Fibroblast of lung (primary cell): ENCODE measurements around the gene NLGN1. TPM values are rescaled to one million over a fixed set of nuclear protein-coding genes. Genes with fewer than 3 reads are reported as not detected.
"Not testable (repeated sequence)": the region's sequence is repeated elsewhere in the genome, so short reads cannot be mapped to it uniquely, and the experiment has no call there.

Experiments
- DNase-seq, 2 donors: peaks; one replicate each; pipeline versions ENCODE4 v3.0.0 to v3.0.0-alpha.2; 2010; ENCODE audit warnings: low read depth in 2 of 2
- H2AFZ ChIP-seq: 2 replicates; pipeline ENCODE4 v1.5.1; 2012; ENCODE audit warnings: low read length, control low read depth, inconsistent platforms
- H3K27ac ChIP-seq: 2 replicates; pipeline ENCODE4 v1.5.1; 2011; ENCODE audit warnings: low read length, control low read depth; ENCODE audit not compliant: insufficient read depth
- H3K27me3 ChIP-seq: 2 replicates; pipeline ENCODE4 v1.5.1; 2011; ENCODE audit warnings: mild to moderate bottlenecking, low read length; ENCODE audit not compliant: control insufficient read depth, insufficient read depth
- H3K36me3 ChIP-seq: 2 replicates; pipeline ENCODE4 v1.5.1; 2011; ENCODE audit warnings: low read length; ENCODE audit not compliant: control insufficient read depth, insufficient read depth
- H3K4me1 ChIP-seq: 2 replicates; pipeline ENCODE4 v1.5.1; 2011; ENCODE audit warnings: low read length; ENCODE audit not compliant: control insufficient read depth, insufficient read depth; ENCODE audit errors: extremely low read depth
- H3K4me2 ChIP-seq: 2 replicates; pipeline ENCODE4 v1.5.1; 2011; ENCODE audit warnings: low read length, control low read depth; ENCODE audit not compliant: insufficient read depth; ENCODE audit errors: extremely low read depth
- H3K4me3 ChIP-seq, 4 experiments: fragments of 200-600 bp in 1 of 4; sonication (generic) in 1 of 4; replicated peaks in 1 of 4; 2 replicates each; pipeline ENCODE4 v1.5.1; 2011 to 2016; ENCODE audit warnings: low read length in 4 of 4, low read depth in 3 of 4, mild to moderate bottlenecking in 3 of 4, control low read depth in 2 of 4, inconsistent platforms in 1 of 4, mixed read lengths in 1 of 4; ENCODE audit not compliant: insufficient read depth in 1 of 4; ENCODE audit errors: control extremely low read depth in 1 of 4
- H3K79me2 ChIP-seq: 2 replicates; pipeline ENCODE4 v1.5.1; 2012; ENCODE audit warnings: mild to moderate bottlenecking, low read length, inconsistent platforms; ENCODE audit not compliant: control insufficient read depth, insufficient read depth
- H3K9ac ChIP-seq: 2 replicates; pipeline ENCODE4 v1.5.1; 2011; ENCODE audit warnings: mild to moderate bottlenecking, low read length, control low read depth; ENCODE audit not compliant: insufficient read depth
- H3K9me3 ChIP-seq: 2 replicates; pipeline ENCODE4 v1.5.1; 2012; ENCODE audit warnings: low read depth, low read length; ENCODE audit not compliant: control insufficient read depth, insufficient read depth
- H4K20me1 ChIP-seq: 2 replicates; pipeline ENCODE4 v1.5.1; 2011; ENCODE audit warnings: low read length; ENCODE audit not compliant: control insufficient read depth, insufficient read depth; ENCODE audit errors: extremely low read depth
- CTCF ChIP-seq, 2 donors: IDR thresholded peaks in 1 of 2; conservative IDR thresholded peaks in 1 of 2; 1 replicate in 1 of 2; 2 replicates in 1 of 2; pipeline ENCODE4 v1.5.1; 2011 to 2012; ENCODE audit warnings: low read length in 2 of 2, control low read depth in 1 of 2, inconsistent platforms in 1 of 2, low read depth in 1 of 2, mild to moderate bottlenecking in 1 of 2
- EZH2 ChIP-seq: IDR thresholded peaks from 2 replicates; pipeline ENCODE4 v1.5.1; 2012; ENCODE audit warnings: low read length, control low read depth, mild to moderate bottlenecking; ENCODE audit errors: missing control alignments
- polyA plus RNA-seq, 2 donors: library from polyadenylated mRNA; depleted of rRNA in 1 of 2; stranded (reverse) in 1 of 2; unstranded in 1 of 2; fragments of >200 nt; gene quantifications; 2 replicates each; pipeline ENCODE4 v1.2.1, GENCODE V29; 2011 to 2012; ENCODE audit warnings: missing spikeins in 1 of 2
- total RNA-seq: library from RNA; depleted of rRNA; stranded (reverse); fragments of >200 nt; gene quantifications from 2 replicates; pipeline ENCODE4 v1.2.1, GENCODE V29; 2014

The NLGN1 gene
- total and polyA plus RNA-seq, 2 donors (not counting 1 experiment from before 2014, with no cell fraction given): 0.61 to 2.1 TPM

- Histone ChIP-seq H3K4me1 (no peaks in the 10 kb centered on the region), H2AFZ (no peak overlapping the region), H3K36me3 (no peaks in the 10 kb centered on the region), H3K4me3 (no peak overlapping the region), H3K9ac (no peak overlapping the region), H4K20me1 (no peaks in the 10 kb centered on the region), H3K27ac (no peak overlapping the region), H3K9me3 (no peaks in the 10 kb centered on the region), H3K27me3 (no peaks in the 10 kb centered on the region), H3K4me2 (no peak overlapping the region), H3K79me2 (no peaks in the 10 kb centered on the region)
- TF ChIP-seq EZH2: no peak
- TF ChIP-seq CTCF (conservative IDR thresholded peaks at IDR 0.05 in 1 of 2, IDR thresholded peaks at IDR 0.05 in 1 of 2; ENCODE audit: low read depth in 1 of 2, low read length in 2 of 2): no peak
- DNase-seq: no peak
Measured at GRCh38 chr3:173538410-173538809, 140.9 kb downstream of the NLGN1 start.

GRCh38 chr3:173545590-173545989 is 148.0 kb downstream of the NLGN1 start:
- not testable (repeated sequence) for H3K27me3 ChIP-seq, H3K9me3 ChIP-seq, DNase-seq, H3K4me1 ChIP-seq, H3K27ac ChIP-seq, H3K4me3 ChIP-seq, H3K4me2 ChIP-seq, H3K36me3 ChIP-seq, H2AFZ ChIP-seq, H3K9ac ChIP-seq, H4K20me1 ChIP-seq, H3K79me2 ChIP-seq

GRCh38 chr3:173547070-173547469 is 149.5 kb downstream of the NLGN1 start:
- Histone ChIP-seq H3K79me2 (no peaks in the 10 kb centered on the region), H3K9me3 (no peaks in the 10 kb centered on the region), H3K27me3 (no peaks in the 10 kb centered on the region), H3K9ac (no peak overlapping the region), H3K27ac (no peak overlapping the region), H3K4me3 (no peak overlapping the region), H3K4me2 (no peak overlapping the region), H3K4me1 (no peaks in the 10 kb centered on the region), H2AFZ (no peak overlapping the region), H3K36me3 (no peaks in the 10 kb centered on the region), H4K20me1 (no peaks in the 10 kb centered on the region)
- no peak for DNase-seq
- no peak for TF ChIP-seq CTCF (conservative IDR thresholded peaks at IDR 0.05 in 1 of 2, IDR thresholded peaks at IDR 0.05 in 1 of 2; ENCODE audit: low read depth in 1 of 2, low read length in 2 of 2)
- TF ChIP-seq EZH2: no peak
